HG02610 (cell line): ENCODE measurements around the gene TMTC3.

Source experiments
- ATAC-seq: cut with Tn5 transposase; IDR thresholded peaks from one replicate; pipeline ENCODE4 v1.9.1; 2021; ENCODE audit warnings: mild to moderate bottlenecking, moderate library complexity; ENCODE audit not compliant: unreplicated experiment

TMTC3 gene

DNA sequence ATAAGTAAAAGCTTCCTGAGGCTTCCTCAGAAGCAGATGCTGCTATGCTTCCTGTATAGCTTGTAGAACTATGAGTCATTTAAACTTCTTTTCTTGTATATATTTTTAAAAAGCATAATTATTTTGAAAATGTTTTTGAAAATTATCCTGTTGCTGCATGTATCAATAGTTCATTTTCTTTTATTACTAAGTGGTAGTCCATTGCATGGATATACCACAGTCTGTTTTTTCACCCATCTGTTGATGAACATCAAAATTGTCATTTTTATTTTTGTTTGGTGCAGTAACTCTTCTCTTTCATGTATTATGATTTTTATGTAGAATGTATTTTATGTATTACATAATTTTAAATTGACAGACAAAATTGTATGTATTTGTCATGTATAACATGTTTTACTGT lies 81.4 kb downstream of the TMTC3 start:
- no peak for ATAC-seq

- ATAC-seq: no peak
These were observed 83.7 kb downstream of the TMTC3 start for GRCh38 chr12:88225776-88226175.

GRCh38 chr12:88227263-88227662 lies 85.2 kb downstream of the TMTC3 start:
- no peak for ATAC-seq

DNA sequence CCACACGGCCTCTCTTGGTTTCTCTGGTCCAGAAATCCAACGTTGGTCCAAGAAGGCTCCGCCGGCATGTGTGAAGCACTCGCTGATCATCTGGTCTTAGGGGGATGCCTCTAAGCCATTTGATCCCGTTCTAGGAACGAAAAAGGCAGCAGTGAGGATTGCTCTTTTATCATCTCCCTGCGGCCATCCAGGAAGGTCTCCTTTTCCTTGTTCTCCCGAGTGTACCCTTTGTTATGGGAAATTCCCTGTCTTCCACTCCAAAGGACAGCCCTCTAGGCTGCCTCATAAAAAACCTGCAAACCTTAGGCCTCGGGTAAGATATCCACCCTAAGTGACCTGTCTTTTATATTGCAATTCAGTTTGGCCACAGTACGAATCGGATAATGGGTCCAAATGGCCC lies 85.8 kb downstream of the TMTC3 start:
- ATAC-seq: no peak

DNA sequence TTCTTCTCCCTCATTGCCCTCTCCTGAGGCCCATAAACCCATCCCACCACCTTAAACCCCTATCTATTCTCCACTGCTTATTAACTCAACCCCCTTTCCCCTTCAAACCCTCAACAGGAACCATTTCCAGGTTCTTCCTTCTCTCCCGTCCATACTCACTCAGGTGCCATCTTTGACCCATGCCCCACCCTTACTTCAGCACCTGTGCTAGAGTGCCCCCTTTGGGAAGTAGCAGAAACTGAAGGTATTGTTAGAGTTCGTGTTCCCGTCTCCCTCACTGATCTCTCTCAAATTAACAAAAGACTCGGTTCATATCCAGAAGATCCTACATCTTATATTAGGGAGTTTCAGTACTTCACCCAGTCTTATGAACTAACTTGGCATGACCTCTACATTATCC lies 86.6 kb downstream of the TMTC3 start:
- ATAC-seq: no peak

DNA sequence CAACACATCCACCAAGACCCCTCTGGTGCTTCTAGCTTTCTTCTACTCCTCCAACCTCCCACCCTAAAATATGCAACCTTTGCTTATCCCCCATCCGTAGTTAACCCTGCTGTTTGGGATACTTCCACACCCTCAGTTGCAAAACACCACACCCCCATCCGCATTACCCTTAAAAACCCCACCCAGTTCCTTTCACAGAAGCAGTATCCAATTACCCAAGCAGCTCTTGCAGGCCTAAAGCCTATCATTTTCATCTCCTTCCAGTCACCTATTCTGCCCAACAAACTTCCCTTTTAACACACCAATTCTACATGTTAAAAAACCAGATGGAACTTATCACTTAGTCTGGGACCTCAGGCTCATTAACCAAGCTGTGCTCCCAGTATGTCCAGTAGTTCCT lies 88.2 kb downstream of the TMTC3 start:
- no peak for ATAC-seq

GRCh38 chr12:88235183-88235833 lies 93.2 kb downstream of the TMTC3 start:
- ATAC-seq: peak; percentile 78

- peak; percentile 41 for ATAC-seq
These were observed 95.8 kb downstream of the TMTC3 start for GRCh38 chr12:88237954-88238353.

- no peak for ATAC-seq
These were observed 96.3 kb downstream of the TMTC3 start for GRCh38 chr12:88238406-88238805.

DNA sequence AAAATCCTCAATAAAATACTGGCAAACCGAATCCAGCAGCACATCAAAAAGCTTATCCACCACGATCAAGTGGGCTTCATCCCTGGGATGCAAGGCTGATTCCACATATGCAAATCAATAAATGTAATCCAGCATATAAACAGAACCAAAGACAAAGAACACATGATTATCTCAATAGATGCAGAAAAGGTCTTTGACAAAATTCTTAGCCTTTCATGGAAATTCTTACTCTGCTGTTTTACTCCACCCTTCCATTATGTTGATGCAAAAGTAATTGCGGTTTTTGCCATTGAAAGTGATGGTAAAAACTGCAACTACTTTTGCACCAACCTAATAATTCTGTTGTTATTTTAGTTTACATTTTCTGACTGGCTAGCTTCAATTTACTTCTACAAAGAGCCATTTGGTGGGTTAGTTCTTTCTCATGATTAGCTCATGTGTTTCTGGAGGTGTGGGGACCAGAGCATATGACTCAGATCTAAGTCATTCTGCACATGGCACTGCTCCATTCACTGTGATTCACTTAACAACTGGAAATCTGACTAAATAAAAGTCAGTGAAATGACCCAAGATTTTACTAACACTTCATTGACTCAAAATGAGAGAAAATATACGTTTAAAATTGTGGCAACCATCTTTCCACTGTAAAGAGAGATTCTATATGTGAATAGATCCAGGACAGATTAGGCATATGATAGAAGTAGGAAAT lies 99.9 kb downstream of the TMTC3 start:
- peak; percentile 85 for ATAC-seq

DNA sequence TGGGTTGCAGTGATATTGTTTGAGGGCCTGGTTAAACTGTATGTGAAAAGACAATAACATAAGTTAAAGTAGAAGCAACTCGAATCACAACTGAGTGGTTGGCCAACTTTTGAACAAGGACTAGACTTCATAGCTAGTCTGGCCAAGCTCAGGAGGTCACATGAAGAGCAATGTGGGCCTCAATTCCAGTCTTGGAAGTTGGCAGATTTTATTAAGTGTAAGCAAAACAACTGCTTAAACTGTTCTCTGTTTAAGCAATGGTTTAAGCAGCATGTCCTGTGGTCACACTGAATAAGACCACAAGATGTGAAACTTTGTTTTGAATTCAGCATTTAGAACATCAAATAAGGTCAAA lies 100.4 kb downstream of the TMTC3 start:
- peak; percentile 12 for ATAC-seq

- ATAC-seq: no peak
These were observed 100.8 kb downstream of the TMTC3 start for GRCh38 chr12:88242939-88243338.

DNA sequence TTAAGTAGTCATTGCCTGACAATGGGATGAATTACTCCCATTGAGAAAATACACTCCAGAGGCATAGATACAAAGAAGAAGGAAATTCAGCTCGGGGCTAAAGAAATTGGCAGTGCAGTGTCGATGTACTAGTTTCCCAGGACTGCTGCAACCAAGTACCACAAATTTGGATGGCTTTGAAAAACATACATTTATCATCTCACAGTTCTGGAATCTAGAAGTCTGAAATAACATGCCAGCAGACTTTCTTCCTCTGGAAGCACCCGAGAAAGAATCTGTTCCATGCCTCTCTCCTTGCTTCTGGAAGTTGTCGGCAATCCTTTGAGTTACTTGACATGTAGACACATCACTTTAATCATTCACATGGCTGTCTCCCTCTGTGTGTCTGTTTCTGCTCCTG lies 101.9 kb downstream of the TMTC3 start:
- ATAC-seq: no peak

- no peak for ATAC-seq
These were observed 103.8 kb downstream of the TMTC3 start for GRCh38 chr12:88245905-88246304.

DNA sequence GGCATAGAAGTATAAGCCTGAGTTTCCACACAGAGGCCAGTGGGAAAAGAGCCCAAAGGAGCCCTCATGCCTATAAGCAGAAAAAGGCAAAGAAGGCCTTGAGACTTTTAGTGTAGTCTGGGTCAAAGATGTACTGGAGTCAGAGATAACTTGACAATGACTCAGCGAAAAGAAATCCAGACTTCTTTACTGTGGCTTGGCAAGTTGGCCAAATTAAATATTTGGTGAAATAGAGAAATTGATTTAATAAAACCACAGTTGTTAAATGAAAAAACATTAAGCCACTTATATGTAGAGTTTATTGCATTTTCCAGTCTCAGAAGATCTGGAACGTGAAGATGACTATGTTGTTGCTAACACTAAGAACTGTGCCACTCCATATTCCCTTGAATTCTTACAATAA lies 105.1 kb downstream of the TMTC3 start:
- no peak for ATAC-seq

DNA sequence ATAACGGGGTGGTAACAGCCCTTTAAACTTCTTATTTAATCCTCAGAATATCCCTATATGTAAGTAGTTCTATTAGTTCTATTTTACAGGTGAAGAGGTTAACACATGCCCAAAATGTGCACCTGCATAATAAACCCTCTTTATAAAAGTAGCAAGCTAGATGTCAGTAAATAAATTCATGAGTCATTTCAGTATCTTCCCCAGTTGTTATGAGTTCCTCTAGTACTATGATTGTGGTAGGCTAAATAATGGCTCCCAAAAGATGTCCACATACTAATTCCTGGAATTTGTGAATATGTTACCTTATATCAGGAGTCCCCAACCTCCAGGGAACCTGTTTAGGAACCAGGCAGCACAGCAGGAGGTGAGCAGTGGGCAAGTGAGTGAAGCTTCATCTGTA lies 106.5 kb downstream of the TMTC3 start:
- no peak for ATAC-seq
